ENCODE results near the gene GDA.

The GDA gene

DNA sequence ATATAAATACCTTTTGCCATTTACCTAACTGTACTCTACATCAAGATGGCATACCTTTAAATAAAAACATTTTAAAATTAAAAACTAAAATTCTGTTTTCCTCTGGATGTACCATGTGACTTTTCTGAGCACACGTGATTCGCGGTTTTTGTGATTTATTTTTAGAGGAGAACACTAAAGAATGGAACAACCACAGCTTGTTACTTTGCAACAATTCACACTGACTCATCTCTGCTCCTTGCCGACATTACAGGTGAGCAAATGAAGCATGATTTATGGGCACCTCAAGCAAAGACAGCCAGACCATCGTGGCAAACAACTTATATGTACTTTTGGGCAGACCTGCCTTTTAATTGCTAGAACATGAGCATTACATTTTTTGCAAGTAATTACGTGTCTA is 61.3 kb downstream of the GDA start:
- H3K4me3 ChIP-seq (ENCODE audit: low read depth, low read length), result no peak overlapping the region
- DNase-seq (ENCODE audit: low read depth), result no peak
- TF ChIP-seq, protein P1, sequence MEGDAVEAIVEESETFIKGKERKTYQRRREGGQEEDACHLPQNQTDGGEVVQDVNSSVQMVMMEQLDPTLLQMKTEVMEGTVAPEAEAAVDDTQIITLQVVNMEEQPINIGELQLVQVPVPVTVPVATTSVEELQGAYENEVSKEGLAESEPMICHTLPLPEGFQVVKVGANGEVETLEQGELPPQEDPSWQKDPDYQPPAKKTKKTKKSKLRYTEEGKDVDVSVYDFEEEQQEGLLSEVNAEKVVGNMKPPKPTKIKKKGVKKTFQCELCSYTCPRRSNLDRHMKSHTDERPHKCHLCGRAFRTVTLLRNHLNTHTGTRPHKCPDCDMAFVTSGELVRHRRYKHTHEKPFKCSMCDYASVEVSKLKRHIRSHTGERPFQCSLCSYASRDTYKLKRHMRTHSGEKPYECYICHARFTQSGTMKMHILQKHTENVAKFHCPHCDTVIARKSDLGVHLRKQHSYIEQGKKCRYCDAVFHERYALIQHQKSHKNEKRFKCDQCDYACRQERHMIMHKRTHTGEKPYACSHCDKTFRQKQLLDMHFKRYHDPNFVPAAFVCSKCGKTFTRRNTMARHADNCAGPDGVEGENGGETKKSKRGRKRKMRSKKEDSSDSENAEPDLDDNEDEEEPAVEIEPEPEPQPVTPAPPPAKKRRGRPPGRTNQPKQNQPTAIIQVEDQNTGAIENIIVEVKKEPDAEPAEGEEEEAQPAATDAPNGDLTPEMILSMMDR (IDR thresholded peaks at IDR 0.05; ENCODE audit: control insufficient read depth, extremely low read depth, insufficient read depth), result no peak

DNA sequence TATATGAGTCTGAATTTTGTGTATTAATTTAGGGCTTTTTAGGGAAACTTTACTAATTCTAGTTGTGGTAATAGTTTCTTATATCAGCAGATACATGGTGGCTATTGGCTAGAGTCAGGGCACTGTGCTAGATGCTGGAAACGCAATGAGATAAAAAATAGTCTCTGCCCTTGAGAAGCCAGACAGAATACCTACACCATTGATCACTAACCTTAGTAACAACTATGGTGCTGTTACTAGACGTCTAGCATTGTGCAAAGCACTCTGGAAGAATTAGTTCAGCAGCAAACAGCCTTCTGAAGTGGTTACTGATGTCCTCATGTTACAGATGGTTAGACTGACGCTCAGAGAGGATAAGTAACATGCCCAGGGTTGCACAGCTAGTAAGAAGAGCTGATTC is 61.8 kb downstream of the GDA start:
- TF ChIP-seq, protein P1 (IDR thresholded peaks at IDR 0.05; ENCODE audit: control insufficient read depth, extremely low read depth, insufficient read depth), result no peak

DNA sequence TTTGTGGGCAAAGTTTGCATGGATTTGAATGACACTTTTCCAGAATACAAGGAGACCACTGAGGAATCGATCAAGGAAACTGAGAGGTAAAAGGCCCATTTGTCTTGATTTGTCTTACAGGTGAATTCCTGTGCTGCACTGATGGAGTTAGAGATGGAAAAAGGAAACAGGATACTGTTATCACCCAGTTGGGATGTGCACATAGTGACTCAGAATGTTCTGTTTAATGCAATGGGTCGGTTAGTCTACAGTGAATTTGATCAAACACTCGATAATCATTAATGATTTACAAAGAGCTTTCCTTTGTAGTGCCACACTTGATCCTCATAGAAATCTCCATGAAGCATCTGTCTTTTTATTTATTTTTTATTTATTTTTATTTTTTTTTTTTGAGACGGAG is 64.7 kb downstream of the GDA start:
- TF ChIP-seq, protein P1 (IDR thresholded peaks at IDR 0.05; ENCODE audit: control insufficient read depth, extremely low read depth, insufficient read depth), result no peak
- no peak for DNase-seq (ENCODE audit: low read depth)

More for the DNA sequence above, 61.8 kb downstream of the GDA start:
- no peak for DNase-seq (ENCODE audit: low read depth)
- H3K4me3 ChIP-seq (ENCODE audit: low read depth, low read length), result no peak overlapping the region

DNA sequence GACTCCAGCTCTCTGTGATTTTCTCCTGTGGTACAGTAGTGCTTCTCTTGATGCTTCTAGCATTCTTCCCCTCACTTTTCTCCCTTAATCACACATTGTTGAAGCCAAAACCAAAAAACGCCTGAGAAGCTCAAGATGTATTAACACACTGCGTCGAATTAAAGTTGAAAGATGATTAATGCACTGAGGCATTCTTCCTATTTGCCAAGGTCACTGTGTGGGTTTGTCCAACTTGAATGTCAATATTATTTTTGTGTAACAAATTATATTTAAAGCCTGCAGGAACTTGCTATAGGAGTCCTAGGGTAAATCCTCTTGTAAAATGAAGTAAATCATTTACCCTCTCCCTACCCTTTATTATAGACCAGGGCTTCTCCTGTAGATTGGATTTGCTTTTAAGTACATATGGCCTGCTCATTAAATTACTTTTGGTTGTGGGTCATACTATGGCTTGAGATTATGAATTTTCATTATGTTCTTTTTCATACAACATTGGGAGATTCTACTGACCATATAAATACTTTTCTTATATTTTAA is 68.1 kb downstream of the GDA start:
- TF ChIP-seq, protein P1 (IDR thresholded peaks at IDR 0.05; ENCODE audit: control insufficient read depth, extremely low read depth, insufficient read depth), result no peak
- no peak for DNase-seq (ENCODE audit: low read depth)
- no peak overlapping the region for H3K4me3 ChIP-seq (ENCODE audit: low read depth, low read length)

More for the DNA sequence above, 64.7 kb downstream of the GDA start:
- no peak overlapping the region for H3K4me3 ChIP-seq (ENCODE audit: low read depth, low read length)

DNA sequence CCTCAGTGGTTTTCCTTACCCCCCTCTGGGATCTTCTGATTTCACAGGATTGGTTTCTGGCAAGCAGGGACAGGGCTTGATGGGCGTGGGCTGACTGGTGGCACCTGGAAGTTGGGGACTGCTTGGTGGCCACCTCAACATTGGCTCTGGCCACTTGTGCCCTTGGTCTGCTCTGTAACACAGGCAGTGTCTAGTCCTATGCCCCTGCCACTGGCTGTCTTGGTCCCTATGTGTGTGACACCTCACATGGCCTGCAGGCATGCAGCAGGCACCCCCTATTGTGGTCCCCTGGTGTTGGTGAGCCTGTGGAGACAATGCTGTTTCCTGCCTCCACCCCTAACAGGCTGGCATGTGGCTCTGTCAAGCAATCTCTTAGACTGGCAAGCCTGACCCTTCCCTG is 71.3 kb downstream of the GDA start:
- no peak overlapping the region for H3K4me3 ChIP-seq (ENCODE audit: low read depth, low read length)
- TF ChIP-seq, protein P1 (IDR thresholded peaks at IDR 0.05; ENCODE audit: control insufficient read depth, extremely low read depth, insufficient read depth), result no peak

DNA sequence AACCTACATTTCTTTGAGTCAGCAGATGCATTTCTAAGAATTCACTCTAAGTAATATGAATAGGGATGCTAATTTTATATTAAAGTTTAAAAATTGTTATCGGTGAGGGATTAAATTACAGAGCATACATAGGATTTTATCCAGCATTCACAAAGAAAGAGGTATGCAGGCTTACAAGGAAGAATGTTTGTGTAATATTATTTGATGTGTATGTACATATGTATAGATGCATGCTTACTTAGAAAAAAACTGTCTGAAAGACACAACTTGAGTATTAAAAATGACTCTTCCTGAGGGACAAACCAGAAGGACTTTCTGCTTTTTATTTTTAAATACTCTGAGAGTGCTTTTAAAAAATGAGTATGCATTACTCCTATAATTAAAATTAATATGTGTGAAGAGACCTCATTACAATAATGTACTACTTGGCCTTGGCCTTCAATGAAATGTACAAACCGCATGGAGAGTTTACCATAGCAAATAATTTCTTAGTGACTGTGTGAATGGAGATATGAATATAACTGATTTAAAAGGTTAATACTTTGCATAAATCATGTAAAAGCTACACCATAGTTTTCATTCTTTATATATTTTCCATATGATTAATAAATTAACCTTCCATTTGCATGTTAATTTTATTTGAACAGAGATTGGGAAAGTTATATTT is 77.0 kb downstream of the GDA start:
- no peak overlapping the region for H3K4me3 ChIP-seq (ENCODE audit: low read depth, low read length)
- TF ChIP-seq, protein P1 (IDR thresholded peaks at IDR 0.05; ENCODE audit: control insufficient read depth, extremely low read depth, insufficient read depth), result no peak
- DNase-seq (ENCODE audit: low read depth), result no peak

More for the DNA sequence above, 71.3 kb downstream of the GDA start:
- DNase-seq (ENCODE audit: low read depth), result no peak

DNA sequence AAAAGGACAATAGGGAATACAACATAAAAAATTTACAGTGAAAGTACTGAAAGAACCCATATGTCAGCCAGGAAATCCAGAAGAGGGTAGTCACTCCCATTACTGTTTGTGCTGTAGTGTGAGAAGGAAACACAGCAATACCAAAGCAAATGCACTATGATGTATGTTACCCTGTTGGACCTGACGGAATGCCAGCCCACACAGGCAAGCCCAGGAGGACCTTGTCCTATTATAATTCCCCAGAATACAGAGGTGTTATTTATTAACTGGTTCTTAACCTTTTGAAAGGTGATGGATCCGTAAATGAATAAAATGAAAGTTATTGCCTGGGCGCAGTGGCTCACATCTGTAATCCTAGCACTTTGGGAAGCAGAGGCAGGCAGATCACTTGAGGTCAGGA is 79.0 kb downstream of the GDA start:
- TF ChIP-seq, protein P1 (IDR thresholded peaks at IDR 0.05; ENCODE audit: control insufficient read depth, extremely low read depth, insufficient read depth), result no peak
- H3K4me3 ChIP-seq (ENCODE audit: low read depth, low read length), result no peak overlapping the region
- DNase-seq (ENCODE audit: low read depth), result no peak

Measured in LNCaP clone FGC (cell line).